ENCODE data around the gene PER1. TPM values are rescaled to one million over a fixed set of nuclear protein-coding genes. Genes with fewer than 3 reads are reported as not detected.

PER1 gene
- total RNA-seq, 6 experiments from 2014 or later = 25.7 to 118 (median 55.2) TPM

DNA sequence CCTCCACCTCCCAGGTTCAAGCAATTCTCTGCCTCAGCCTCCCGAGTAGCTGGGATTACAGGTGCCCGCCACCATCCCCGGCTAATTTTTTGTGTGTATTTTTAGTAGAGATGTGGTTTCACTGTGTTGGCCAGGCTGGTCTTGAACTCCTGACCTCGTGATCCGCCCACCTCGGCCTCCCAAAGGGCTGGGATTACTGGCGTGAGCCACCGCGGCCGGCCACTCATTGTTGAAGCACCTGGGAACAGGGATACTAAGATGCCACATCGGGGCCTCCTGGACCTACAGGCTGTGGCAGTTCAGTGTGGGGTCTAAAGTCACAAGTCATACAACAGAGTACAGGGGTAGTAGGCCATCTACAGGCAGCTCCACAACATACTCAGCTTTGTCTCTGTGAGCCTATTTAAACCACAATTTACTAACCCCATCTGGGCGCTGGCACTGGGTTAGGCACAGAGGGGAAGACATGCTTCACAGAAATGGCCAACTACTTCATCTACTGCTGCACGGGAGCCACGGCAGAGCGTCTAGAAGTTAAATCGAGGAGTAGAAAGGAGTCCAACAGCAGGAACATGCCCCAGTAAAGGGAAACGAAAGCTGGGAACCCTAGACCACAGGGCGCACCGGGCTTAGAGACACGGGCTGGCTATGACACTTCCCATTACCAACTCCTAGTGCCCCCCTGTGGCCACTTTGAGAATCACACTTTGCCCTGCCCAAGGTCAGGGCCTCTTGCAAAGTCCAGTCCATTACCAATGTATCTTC lies 6.2 kb upstream of the PER1 start:
- TF ChIP-seq, protein P1, sequence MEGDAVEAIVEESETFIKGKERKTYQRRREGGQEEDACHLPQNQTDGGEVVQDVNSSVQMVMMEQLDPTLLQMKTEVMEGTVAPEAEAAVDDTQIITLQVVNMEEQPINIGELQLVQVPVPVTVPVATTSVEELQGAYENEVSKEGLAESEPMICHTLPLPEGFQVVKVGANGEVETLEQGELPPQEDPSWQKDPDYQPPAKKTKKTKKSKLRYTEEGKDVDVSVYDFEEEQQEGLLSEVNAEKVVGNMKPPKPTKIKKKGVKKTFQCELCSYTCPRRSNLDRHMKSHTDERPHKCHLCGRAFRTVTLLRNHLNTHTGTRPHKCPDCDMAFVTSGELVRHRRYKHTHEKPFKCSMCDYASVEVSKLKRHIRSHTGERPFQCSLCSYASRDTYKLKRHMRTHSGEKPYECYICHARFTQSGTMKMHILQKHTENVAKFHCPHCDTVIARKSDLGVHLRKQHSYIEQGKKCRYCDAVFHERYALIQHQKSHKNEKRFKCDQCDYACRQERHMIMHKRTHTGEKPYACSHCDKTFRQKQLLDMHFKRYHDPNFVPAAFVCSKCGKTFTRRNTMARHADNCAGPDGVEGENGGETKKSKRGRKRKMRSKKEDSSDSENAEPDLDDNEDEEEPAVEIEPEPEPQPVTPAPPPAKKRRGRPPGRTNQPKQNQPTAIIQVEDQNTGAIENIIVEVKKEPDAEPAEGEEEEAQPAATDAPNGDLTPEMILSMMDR (IDR thresholded peaks at IDR 0.05) = peak; percentile 89 to 94 (median 93)
- peak; percentile 41 for TF ChIP-seq POLR2A (IDR thresholded peaks at IDR 0.05)
- no peaks in the 10 kb centered on the region for H3K9me3 ChIP-seq
- no peaks in the 10 kb centered on the region for H3K27me3 ChIP-seq
- 21% methylated on average over 18 of the region's 20 CpGs for WGBS (ENCODE audit: insufficient coverage, low coverage, low lambda C conversion rate, missing lambda C conversion rate)
- H3K4me3 ChIP-seq = no peak overlapping the region
- DNase-seq (peak; percentile 89 to 95 (median 92)), ATAC-seq (peak; percentile 27 to 43 (median 30))
- intact Hi-C loops (cut with DNase I) = loop anchor here in 1 of 2 donors (2.0 kb wide), 1 partner anchor 64 kb away; no protein-coding TSS in a partner anchor
- peaks cover 0 to 21% (median 8%) of the 10 kb centered on the region in 4 donors for H3K4me1 ChIP-seq
- peak overlapping the region; percentile 77 to 99 (median 99) for H3K27ac ChIP-seq
- peaks cover 0 to 14% (median under 1%) of the 10 kb centered on the region in 4 donors for H3K36me3 ChIP-seq

DNA sequence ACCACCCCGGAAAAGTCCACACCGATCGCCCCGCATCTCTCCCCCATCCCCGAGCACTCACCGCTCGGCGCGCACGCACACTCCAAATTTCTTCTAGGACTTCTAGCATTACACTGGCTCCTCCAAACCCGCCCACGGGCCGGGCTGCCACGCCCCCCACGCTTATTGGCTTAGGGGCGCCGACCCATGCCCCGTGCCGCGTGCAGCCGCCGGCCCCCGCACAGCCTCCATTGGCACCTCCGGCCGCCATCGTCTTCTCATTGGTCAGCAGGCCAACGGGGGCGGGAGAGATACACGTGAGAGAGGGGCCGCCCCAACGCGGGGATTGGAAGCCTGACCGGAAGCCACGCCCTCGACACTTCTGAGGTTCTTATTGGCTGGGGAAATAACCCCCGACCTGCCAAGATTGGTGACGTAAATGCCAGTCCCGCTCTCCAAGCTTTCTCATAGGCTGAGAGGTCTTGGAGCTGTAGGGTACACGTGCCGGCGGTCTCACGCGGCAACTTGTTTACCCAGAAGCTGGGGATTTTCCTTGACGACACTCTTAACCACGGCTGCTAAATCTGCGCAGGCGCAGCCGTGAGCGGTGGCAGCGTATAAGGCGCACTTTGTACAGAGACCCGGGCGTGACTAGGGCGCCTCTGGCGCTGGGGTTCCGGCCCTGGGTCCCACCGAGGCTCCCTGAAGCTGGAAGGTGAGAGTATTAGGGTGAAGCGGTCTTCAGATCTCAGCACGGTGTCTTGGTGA lies 4.2 kb upstream of the PER1 start:
- H3K4me3 ChIP-seq = peak overlapping the region; percentile 79 to 94 (median 80)
- TF ChIP-seq POLR2A (IDR thresholded peaks at IDR 0.05) = peak; percentile 100
- TF ChIP-seq, protein P1 (IDR thresholded peaks at IDR 0.05) = no peak
- H3K4me1 ChIP-seq = peaks cover 0 to 26% (median 8%) of the 10 kb centered on the region in 4 donors
- H3K27ac ChIP-seq = peak overlapping the region; percentile 99 to 100 (median 100)
- DNase-seq = peak; percentile 100
- 0% methylated on average over 17 of the region's 59 CpGs for WGBS (ENCODE audit: insufficient coverage, low coverage, low lambda C conversion rate, missing lambda C conversion rate)
- peaks cover 0 to 12% (median 3%) of the 10 kb centered on the region in 4 donors for H3K36me3 ChIP-seq
- no peaks in the 10 kb centered on the region for H3K9me3 ChIP-seq
- intact Hi-C loops (cut with DNase I) = no loop called here
- no peaks in the 10 kb centered on the region for H3K27me3 ChIP-seq
- ATAC-seq = peak; percentile 52 to 73 (median 65)

DNA sequence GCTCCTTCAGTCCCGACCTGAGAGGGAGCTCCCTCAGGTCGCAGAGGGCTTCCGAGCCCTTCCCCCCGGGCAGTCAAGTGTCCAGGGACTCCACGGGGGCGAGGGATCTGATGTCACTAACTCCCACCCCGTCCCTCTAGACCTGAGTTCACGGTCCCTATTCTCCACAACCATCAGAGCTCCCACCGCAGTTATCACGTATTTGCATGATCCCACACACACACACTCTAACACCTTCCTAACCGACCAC lies 3.7 kb upstream of the PER1 start:
- Histone ChIP-seq H3K9me3 (no peaks in the 10 kb centered on the region), H3K36me3 (peaks cover 0 to 7% (median 3%) of the 10 kb centered on the region in 4 donors), H3K4me3 (peak overlapping the region; percentile 79 to 94 (median 80)), H3K4me1 (peaks cover 0 to 26% (median 7%) of the 10 kb centered on the region in 4 donors), H3K27me3 (no peaks in the 10 kb centered on the region), H3K27ac (peak overlapping the region; percentile 99 to 100 (median 100))
- no peak for TF ChIP-seq POLR2A (IDR thresholded peaks at IDR 0.05)
- TF ChIP-seq, protein P1 (IDR thresholded peaks at IDR 0.05) = no peak
- 9% methylated on average over 6 of the region's 11 CpGs for WGBS (ENCODE audit: insufficient coverage, low coverage, low lambda C conversion rate, missing lambda C conversion rate)
- ATAC-seq (no peak), DNase-seq (no peak)
- intact Hi-C loops (cut with DNase I) = no loop called here

DNA sequence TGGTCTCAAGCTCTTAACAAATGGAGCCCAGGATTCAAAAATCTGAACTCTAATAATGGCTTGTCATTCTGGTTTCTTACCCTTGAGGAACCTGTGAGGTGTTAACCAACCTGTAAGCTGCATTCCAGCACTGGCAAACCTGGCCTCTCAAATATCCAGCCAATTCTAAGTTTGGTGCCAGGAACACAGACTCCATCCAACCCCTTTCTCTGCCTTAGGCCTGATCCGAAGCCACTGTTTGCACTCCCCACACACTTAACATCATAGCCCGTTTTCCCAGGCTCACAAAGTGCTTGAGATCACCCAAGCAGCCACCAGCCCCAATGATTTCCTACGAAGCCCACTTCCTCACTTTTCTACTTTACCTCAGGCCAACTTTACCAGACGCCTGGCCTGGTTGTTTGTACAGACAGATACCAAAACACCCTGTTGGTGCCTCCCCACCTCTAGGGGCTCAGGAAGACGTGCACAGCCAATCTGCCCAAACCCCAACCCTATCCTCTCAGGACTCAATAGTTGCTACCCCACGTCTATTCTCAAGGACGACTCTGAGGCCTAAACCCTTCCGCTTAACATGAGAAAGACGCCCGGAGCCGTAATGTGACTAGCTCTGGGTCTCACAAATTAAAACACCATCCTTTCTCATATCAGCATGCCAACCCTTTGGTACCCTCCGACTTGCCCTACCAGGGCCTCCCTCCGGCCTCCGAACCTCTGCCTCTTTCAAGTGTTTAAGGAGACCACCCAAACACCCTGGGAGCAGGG lies 3.2 kb upstream of the PER1 start:
- H3K4me1 ChIP-seq = peaks cover 0 to 30% (median 9%) of the 10 kb centered on the region in 4 donors
- H3K4me3 ChIP-seq = peak overlapping the region; percentile 79 to 94 (median 80)
- ATAC-seq = no peak
- WGBS (ENCODE audit: insufficient coverage, low coverage, low lambda C conversion rate, missing lambda C conversion rate) = 14% methylated on average over 7 of the region's 14 CpGs
- no peak for TF ChIP-seq POLR2A (IDR thresholded peaks at IDR 0.05)
- TF ChIP-seq, protein P1 (IDR thresholded peaks at IDR 0.05) = no peak
- peaks cover 0 to 11% (median 4%) of the 10 kb centered on the region in 4 donors for H3K36me3 ChIP-seq
- intact Hi-C loops (cut with DNase I) = no loop called here
- H3K27me3 ChIP-seq = no peaks in the 10 kb centered on the region
- peak overlapping the region; percentile 99 to 100 (median 100) for H3K27ac ChIP-seq
- no peak for DNase-seq
- H3K9me3 ChIP-seq = no peaks in the 10 kb centered on the region
